Hepatocyte (in vitro differentiated cells): ENCODE data around the gene SSC4D. TPM values are rescaled to one million over a fixed set of nuclear protein-coding genes. Genes with fewer than 3 reads are reported as not detected.
"Not testable (repeated sequence)": the region's sequence is repeated elsewhere in the genome, so short reads cannot be mapped to it uniquely, and the experiment has no call there.

Experiments
- DNase-seq: peaks from one replicate; pipeline ENCODE4 v3.0.0-alpha.2; 2016; ENCODE audit warnings: low spot score
- H2AFZ ChIP-seq: fragments of 200-600 bp; sonication (generic); 2 replicates; pipeline ENCODE4 v1.6.0; 2016; ENCODE audit warnings: antibody characterized with exemption, mild to moderate bottlenecking
- H3K27ac ChIP-seq: fragments of 200-600 bp; sonication (generic); 2 replicates; pipeline ENCODE4 v1.5.1; 2016; ENCODE audit warnings: mild to moderate bottlenecking
- H3K27me3 ChIP-seq: fragments of 200-600 bp; sonication (generic); 2 replicates; pipeline ENCODE4 v1.6.1; 2016
- H3K36me3 ChIP-seq: fragments of 200-600 bp; sonication (generic); replicated peaks from 2 replicates; pipeline ENCODE4 v1.5.1; 2016; ENCODE audit warnings: low read depth; ENCODE audit not compliant: insufficient read depth
- H3K4me1 ChIP-seq: fragments of 200-600 bp; sonication (generic); 2 replicates; pipeline ENCODE4 v1.5.1; 2016; ENCODE audit warnings: mild to moderate bottlenecking, moderate library complexity; ENCODE audit not compliant: insufficient read depth
- H3K4me2 ChIP-seq: fragments of 200-600 bp; sonication (generic); 2 replicates; pipeline ENCODE4 v1.6.0; 2016
- H3K4me3 ChIP-seq: fragments of 200-600 bp; sonication (generic); 2 replicates; pipeline ENCODE4 v1.5.1; 2016; ENCODE audit warnings: mild to moderate bottlenecking
- H3K79me2 ChIP-seq: fragments of 200-600 bp; sonication (generic); 2 replicates; pipeline ENCODE4 v1.6.0; 2017; ENCODE audit warnings: mild to moderate bottlenecking
- H3K9me2 ChIP-seq: fragments of 200-600 bp; sonication (generic); replicated peaks from 2 replicates; pipeline ENCODE4 v1.6.0; 2017; ENCODE audit warnings: mild to moderate bottlenecking; ENCODE audit not compliant: insufficient read depth
- H3K9me3 ChIP-seq: fragments of 200-600 bp; sonication (generic); 2 replicates; pipeline ENCODE4 v1.5.1; 2016; ENCODE audit warnings: low read depth, mild to moderate bottlenecking
- H4K20me1 ChIP-seq: fragments of 200-600 bp; sonication (generic); 2 replicates; pipeline ENCODE4 v1.6.0; 2016; ENCODE audit warnings: mild to moderate bottlenecking; ENCODE audit not compliant: insufficient read depth, poor library complexity, severe bottlenecking
- CTCF ChIP-seq: fragments of 200-600 bp; sonication (generic); IDR thresholded peaks from 2 replicates; pipeline ENCODE4 v1.5.1; 2016; ENCODE audit warnings: antibody characterized with exemption, mild to moderate bottlenecking; ENCODE audit not compliant: poor library complexity
- EZH2 ChIP-seq: fragments of 200-600 bp; sonication (generic); IDR thresholded peaks from 2 replicates; pipeline ENCODE4 v1.6.1; 2016; ENCODE audit warnings: antibody characterized with exemption, mild to moderate bottlenecking, borderline replicate concordance
- EZH2phosphoT487 ChIP-seq: fragments of 200-600 bp; sonication (generic); IDR thresholded peaks from one replicate; pipeline ENCODE4 v1.6.1; 2018; ENCODE audit warnings: antibody characterized with exemption, mild to moderate bottlenecking, low read depth, moderate library complexity; ENCODE audit not compliant: unreplicated experiment, severe bottlenecking
- WGBS: methylation state at CpG from one replicate; pipeline ENCODE4 v1.1.6; 2016; ENCODE audit warnings: low lambda C conversion rate; ENCODE audit errors: missing lambda C conversion rate; 5-methylcytosine and 5-hydroxymethylcytosine counted together
- polyA plus RNA-seq: library from polyadenylated mRNA; unstranded; fragments of >200 nt; fragmentation: Nextera tagmentation; extraction: Ambion mirVana; gene quantifications from 2 replicates; pipeline ENCODE4 v1.2.1, GENCODE V29; 2016
- total RNA-seq: library from RNA; depleted of rRNA; stranded (reverse); fragments of >200 nt; gene quantifications from 2 replicates; pipeline ENCODE4 v1.2.3, GENCODE V29; 2014

Gene SSC4D
- total RNA-seq (6.9 and 9.7 TPM in 2 replicates), polyA plus RNA-seq (11.0 and 14.5 TPM in 2 replicates)

- Histone ChIP-seq H3K27me3 (no peaks in the 10 kb centered on the region), H3K4me3 (no peak within 1 kb of the TSS), H3K27ac (no peak within 1 kb of the TSS), H3K36me3 (no peaks in the 10 kb centered on the region), H2AFZ (peak within 1 kb of the TSS; percentile 38), H3K9me2 (no peaks in the 10 kb centered on the region), H3K9me3 (no peaks in the 10 kb centered on the region), H3K4me2 (peak within 1 kb of the TSS; percentile 58), H3K79me2 (no peaks in the 10 kb centered on the region), H3K4me1 (no peaks in the 10 kb centered on the region), H4K20me1 (no peaks in the 10 kb centered on the region)
- WGBS = 11% methylated on average over 5 of the region's 6 CpGs
- peak; percentile 59 for DNase-seq
- TF ChIP-seq EZH2 (no peak), CTCF (no peak), EZH2phosphoT487 (no peak)
Observed at GRCh38 chr7:76409537-76409936, at the start of gene SSC4D. Gene SSC4D, minus strand, starts transcription at chr7:76409697. Its CDS starts 5,258 bp downstream, at chr7:76404439.

- not testable (repeated sequence) for DNase-seq, H4K20me1 ChIP-seq, H3K4me3 ChIP-seq, H3K79me2 ChIP-seq, H3K27ac ChIP-seq, H2AFZ ChIP-seq, H3K27me3 ChIP-seq, H3K9me2 ChIP-seq, H3K4me1 ChIP-seq, H3K9me3 ChIP-seq, H3K36me3 ChIP-seq, H3K4me2 ChIP-seq
- 0% methylated on average over 2 of the region's 4 CpGs for WGBS
Observed at GRCh38 chr7:76458504-76458903, 49.0 kb upstream of the SSC4D start.

GRCh38 chr7:76457017-76457416, 47.5 kb upstream of the SSC4D start:
- not testable (repeated sequence) for H4K20me1 ChIP-seq, H3K9me2 ChIP-seq, H3K4me2 ChIP-seq, H3K4me3 ChIP-seq, H3K79me2 ChIP-seq, H2AFZ ChIP-seq, H3K36me3 ChIP-seq, H3K4me1 ChIP-seq, H3K27me3 ChIP-seq, H3K27ac ChIP-seq, H3K9me3 ChIP-seq, DNase-seq
- no CpG with 5 or more reads among the region's 4 CpGs for WGBS

GRCh38 chr7:76445577-76446008, 36.1 kb upstream of the SSC4D start:
- not testable (repeated sequence) for H3K9me2 ChIP-seq, H3K4me1 ChIP-seq, H3K27me3 ChIP-seq, H4K20me1 ChIP-seq, H3K4me3 ChIP-seq, H2AFZ ChIP-seq, H3K9me3 ChIP-seq, H3K36me3 ChIP-seq, H3K79me2 ChIP-seq
- peak overlapping the region; percentile 67 for H3K27ac ChIP-seq
- peak overlapping the region; percentile 15 for H3K4me2 ChIP-seq
- WGBS = 44% methylated on average over 4 of the region's 5 CpGs
- peak; percentile 13 for DNase-seq

- not testable (repeated sequence) for H3K4me2 ChIP-seq
Observed at GRCh38 chr7:76443846-76444245, 34.3 kb upstream of the SSC4D start.

GRCh38 chr7:76442664-76443446, 33.4 kb upstream of the SSC4D start:
- H3K4me2 ChIP-seq, DNase-seq, H3K27me3 ChIP-seq, H3K79me2 ChIP-seq, H3K9me2 ChIP-seq, H3K9me3 ChIP-seq, H2AFZ ChIP-seq, H3K4me3 ChIP-seq, H3K36me3 ChIP-seq, H3K27ac ChIP-seq, H3K4me1 ChIP-seq, H4K20me1 ChIP-seq: not testable (repeated sequence)
- WGBS = 94% methylated on average over 4 of the region's 5 CpGs

More at GRCh38 chr7:76443846-76444245, 34.3 kb upstream of the SSC4D start:
- not testable (repeated sequence) for H4K20me1 ChIP-seq, H3K36me3 ChIP-seq, H3K4me3 ChIP-seq, H3K9me2 ChIP-seq, H3K9me3 ChIP-seq, H3K4me1 ChIP-seq, DNase-seq, H3K27me3 ChIP-seq, H3K79me2 ChIP-seq, H3K27ac ChIP-seq, H2AFZ ChIP-seq
- WGBS = 95% methylated on average over 7 of the region's 12 CpGs

- WGBS = 92% methylated on average over 2 of the region's 10 CpGs
- H3K36me3 ChIP-seq, H3K79me2 ChIP-seq, H4K20me1 ChIP-seq, DNase-seq, H3K27me3 ChIP-seq, H3K9me3 ChIP-seq, H3K27ac ChIP-seq, H3K4me1 ChIP-seq, H3K9me2 ChIP-seq, H3K4me2 ChIP-seq, H3K4me3 ChIP-seq, H2AFZ ChIP-seq: not testable (repeated sequence)
Observed at GRCh38 chr7:76441792-76442191, 32.3 kb upstream of the SSC4D start.

- 92% methylated on average over 4 of the region's 4 CpGs for WGBS
- H3K36me3 ChIP-seq, H3K79me2 ChIP-seq, H2AFZ ChIP-seq, DNase-seq, H3K4me3 ChIP-seq, H4K20me1 ChIP-seq, H3K9me2 ChIP-seq, H3K27me3 ChIP-seq, H3K27ac ChIP-seq, H3K4me1 ChIP-seq, H3K4me2 ChIP-seq, H3K9me3 ChIP-seq: not testable (repeated sequence)
Observed at GRCh38 chr7:76440404-76440803, 30.9 kb upstream of the SSC4D start.
